ENCODE results near the gene PTPN14. TPM values are rescaled to one million over a fixed set of nuclear protein-coding genes. Genes with fewer than 3 reads are reported as not detected.
"Not testable (repeated sequence)": the region's sequence is repeated elsewhere in the genome, so short reads cannot be mapped to it uniquely, and the experiment has no call there.

PTPN14 gene
- polyA plus RNA-seq, 4 donors, result 34.1 to 39.7 (median 37.5) TPM

DNA sequence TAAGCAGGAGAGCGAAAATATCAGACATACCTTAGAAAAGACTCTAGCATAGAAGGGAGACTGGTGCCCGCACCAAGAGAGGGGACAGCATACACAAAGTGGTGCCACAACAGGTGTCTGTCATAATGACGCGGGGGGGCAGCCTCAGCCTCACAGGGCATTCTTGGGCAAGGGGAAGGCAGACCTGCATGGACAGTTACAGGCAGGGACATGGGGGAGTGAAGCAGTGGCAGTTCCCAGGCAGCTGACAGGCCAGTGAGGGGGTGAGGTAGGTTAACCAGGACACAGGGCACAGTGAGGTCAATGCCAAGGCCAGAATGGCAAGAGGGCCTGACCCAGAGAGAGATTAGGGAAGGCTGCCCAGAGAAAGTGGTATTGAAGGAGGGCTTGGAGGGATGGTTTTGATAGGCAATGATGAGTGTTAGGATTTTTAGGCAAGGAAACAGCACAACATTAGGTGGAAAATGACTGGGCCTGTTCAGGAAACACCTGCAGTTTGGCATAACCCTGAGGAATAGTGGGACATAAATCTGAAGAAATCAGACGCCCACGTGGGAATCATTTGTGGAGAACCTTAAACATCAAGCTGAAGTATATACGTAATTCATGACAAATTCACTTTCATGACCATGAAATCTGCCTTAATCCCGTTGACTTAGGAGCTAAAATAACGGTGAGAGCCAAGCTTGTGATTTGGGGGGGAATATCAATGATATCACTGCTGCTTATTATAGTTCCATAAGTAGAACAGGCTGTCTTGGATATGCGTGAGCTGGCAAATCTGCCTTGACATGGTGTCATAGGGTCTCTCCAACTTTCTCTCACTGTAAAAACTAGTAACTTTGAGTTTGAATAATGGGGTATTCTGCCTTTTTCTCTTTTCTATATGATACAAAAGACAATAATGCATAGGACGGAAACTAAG, 8.9 kb downstream of the PTPN14 start:
- no peak for DNase-seq (ENCODE audit: low read depth in 4 of 4, low spot score in 3 of 4)

DNA sequence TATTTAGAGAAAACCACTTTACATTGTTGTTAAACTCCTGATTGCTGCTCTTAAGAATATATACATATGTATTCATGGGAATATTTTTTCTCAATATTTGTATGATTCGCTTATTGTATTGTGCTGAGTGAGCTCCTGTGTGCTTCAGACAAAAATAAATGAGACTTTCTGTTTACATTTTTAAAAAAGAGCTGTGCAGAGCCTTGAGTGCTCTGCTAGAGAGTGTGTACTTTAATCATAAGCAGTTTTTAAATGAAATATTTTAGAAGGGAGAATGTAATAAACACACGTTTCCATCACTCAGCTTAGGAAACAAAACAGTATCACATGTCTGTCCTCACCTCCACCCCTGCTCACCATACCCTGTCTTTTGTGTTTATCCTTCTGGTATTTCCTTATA, 9.7 kb downstream of the PTPN14 start:
- no peak for DNase-seq (ENCODE audit: low read depth in 4 of 4, low spot score in 3 of 4)

DNA sequence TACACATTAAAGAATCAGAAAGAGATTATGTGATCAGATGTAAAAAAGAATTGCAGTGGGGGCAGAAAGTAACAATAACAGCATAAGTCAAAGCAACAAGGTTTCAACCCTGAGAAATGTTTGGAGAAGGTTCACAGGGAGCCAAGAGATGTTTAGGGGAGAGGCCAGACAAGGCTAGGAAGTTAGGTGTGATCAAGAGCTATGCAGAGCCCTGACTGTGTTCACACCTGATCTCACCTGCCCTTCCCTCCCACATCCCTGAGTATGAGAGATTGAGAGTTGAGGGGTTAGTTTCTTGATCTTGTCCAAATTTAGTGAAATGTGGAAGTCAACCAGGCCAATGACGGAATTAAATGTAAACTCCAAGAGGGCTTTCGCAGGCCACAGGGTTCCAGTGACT, 10.2 kb downstream of the PTPN14 start:
- no peak for DNase-seq (ENCODE audit: low read depth in 4 of 4, low spot score in 3 of 4)

DNA sequence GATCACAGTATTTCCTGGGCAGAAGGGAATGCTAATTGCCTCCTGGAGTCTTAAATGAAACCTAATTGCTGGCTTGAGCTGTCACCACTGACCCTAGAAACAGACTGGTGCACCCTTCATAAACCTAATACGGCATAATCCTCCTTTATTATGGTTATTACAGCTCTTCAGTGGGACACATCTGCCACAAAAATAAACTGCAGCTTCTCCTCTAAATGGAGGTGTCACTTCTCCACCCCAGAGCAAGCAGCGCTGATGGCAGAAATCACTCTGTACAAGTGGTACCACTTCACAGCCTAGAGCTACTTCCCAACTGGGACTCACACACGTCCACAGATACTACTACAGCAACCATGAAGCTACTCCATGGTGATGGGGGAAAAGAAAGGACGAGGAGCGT, 11.1 kb downstream of the PTPN14 start:
- no peak for DNase-seq (ENCODE audit: low read depth in 4 of 4, low spot score in 3 of 4)

DNA sequence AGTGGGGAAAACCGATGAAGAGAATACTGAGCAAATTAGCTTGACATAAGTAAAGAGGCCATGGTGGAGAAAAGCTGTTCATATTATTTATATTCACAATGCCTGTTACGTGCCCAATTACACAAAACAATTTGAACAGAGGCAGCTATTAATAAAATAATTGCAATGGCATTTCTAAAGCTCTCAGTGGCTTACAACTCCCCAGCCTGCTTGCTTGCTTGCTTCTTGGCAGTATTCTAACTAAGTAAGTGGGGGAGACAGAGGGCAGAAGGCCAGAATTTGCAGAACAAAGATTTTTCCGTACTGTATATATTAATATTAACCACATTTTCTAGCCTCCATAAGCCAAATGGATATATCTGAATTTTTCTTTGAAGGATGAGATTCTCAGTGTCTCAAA, 12.9 kb downstream of the PTPN14 start:
- no peak for DNase-seq (ENCODE audit: low read depth in 4 of 4, low spot score in 3 of 4)

DNA sequence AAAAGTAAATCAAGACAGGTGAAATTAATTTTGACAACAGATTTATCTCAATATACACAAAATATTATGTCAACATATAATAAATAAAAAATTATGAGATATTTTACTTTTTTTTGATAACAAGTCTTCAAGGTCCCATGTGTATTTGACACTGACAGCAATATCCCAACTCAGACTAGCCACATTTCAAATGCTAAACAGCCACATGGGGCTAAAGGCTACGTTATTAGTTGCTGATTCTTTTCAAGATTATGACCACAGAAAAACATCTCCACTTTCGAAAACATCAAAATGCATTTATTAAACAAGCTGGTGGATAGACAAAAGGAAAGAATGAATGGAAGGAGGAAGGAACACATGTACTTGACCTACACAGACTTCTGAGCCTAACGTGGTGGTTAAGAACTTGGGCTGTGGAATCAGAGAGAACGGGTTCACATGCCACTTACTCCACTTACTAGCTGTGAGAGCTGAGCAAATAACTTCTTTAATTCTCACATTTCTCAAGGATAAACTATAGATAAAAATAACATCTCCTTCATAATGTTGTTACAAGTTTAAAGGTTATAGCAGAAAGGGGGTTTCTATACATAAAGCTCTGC, 13.4 kb downstream of the PTPN14 start:
- DNase-seq (ENCODE audit: low read depth in 4 of 4, low spot score in 3 of 4), result no peak

DNA sequence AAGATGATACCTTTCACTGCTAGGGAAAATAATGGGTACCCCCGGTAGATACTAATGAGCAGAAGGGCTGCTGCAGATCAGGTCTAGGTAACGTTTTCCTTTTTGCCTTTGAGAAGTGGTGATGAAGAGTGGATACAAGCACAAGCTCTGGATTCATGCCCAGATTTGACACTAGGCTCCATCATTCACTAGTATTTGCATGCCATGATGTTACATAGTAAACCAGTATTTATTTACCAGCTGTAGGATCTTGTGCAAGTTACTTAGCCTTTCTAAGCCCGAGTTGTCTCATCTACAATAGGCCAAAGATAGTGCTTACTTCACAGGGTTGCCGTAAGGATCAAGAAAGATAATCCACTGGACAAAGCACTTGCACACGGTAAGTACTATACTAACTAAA, 14.2 kb downstream of the PTPN14 start:
- no peak for DNase-seq (ENCODE audit: low read depth in 4 of 4, low spot score in 3 of 4)

DNA sequence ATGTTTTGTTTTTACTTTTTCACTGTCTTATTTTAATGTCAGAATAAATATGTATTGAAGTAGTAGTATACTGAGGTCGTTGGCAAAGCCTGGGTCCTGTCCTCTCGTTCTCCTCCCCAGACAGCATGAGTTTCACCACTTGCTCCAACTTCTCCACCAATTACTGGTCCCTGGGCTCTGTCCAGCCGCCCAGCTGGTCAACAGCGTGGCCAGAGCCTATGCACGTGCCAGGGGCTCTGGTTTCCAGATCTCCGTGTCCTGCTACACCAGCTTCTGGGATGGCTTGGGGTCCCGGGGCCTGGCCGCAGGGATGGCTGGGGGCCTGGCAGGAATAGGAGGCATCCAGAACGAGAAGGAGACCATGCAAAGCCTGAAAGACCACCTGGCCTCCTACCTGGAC, 19.3 kb downstream of the PTPN14 start:
- DNase-seq (ENCODE audit: low read depth in 4 of 4, low spot score in 3 of 4), result no peak

DNA sequence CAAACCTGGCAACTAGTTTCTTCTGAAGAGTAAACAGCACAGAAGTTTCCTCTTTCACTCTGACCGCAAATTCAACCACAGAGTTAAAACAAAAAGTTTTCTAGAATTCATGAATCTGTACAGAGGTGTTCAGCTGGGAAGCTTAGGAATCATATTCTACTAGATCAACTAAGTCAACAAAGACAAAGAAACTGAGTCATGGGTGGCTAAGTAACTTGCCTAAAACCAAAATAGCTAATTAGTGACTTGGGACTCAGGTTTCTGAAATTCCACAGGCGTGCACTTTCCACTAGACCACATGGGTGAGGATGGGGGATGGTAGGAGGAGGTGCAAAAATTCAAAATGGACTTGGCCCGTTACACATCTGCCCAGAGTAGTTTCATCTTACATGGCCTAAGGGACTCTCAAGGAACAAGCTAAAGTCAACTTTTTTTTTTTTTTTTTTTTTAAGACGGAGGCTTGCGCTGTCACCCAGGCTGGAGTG, 25.8 kb downstream of the PTPN14 start:
- no peak for DNase-seq (ENCODE audit: low read depth in 4 of 4, low spot score in 3 of 4)

DNA sequence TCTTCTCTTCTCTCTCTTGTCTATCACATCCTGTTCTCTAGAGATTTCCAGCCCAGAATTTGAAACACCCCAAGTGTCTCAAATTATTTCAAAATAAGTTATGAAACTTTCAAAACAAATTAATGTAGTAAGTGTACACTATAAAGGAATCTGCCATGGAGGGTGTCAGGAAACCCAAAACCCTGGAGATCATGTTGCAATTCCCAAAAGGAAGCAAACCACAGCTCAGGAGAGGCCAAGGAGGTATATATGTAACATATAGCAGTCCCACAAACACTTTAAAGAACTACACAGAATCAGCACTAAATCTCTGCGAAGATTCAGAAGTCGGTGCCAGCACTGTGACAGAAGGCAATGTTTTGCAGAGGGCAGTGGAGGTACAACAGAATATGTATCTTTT, 26.6 kb downstream of the PTPN14 start:
- DNase-seq (ENCODE audit: low read depth in 4 of 4, low spot score in 3 of 4), result no peak

DNA sequence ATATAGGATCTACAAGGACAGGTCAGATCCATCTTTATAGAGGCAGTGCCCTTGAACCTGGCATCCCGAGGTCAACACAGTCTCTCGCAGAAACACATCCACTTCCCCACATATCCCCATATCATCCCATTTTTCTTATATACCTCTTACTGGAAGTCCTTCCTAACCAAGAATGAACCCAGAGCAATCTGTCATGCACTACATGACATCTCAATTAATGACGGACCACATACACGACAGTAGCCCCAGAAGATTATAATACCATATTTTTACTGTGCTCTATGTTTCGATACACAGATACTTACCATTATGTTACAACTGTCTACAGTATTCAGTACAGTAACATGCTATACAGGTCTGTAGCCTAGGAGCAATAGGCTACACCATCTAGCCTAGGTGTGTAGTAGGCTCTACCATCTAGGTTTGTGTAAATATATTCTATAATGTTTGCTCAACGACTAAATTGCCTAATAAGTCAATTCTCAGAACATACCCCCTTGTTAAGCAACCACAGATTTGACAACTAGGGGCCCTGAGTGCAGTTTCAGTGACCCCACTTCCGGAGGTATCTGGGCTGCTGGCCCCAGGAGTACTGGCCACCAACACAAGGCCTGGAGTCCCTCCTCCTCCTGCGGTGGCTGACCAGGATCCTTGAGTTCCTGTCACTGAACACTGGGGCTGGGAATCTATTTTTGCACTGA, 28.1 kb downstream of the PTPN14 start:
- DNase-seq (ENCODE audit: low read depth in 4 of 4, low spot score in 3 of 4), result no peak

DNA sequence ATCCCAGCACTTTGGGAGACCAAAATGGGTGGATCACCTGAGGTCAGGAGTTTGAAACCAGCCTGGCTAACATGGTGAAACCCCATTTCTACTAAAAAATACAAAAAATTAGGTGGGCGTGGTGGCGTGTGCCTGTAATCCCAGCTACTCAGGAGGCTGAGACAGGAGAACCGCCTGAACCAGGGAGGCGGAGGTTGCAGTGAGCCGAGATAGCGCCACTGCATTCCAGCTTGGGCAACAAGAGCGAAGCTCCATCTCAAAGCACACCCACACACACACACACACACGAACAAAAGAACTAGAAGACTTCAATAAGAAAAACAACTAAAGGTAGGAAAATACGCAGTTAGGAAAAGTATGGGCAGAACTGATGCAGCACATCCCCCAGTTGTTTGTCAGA, 29.9 kb downstream of the PTPN14 start:
- DNase-seq (ENCODE audit: low read depth in 4 of 4, low spot score in 3 of 4), result not testable (repeated sequence)

DNA sequence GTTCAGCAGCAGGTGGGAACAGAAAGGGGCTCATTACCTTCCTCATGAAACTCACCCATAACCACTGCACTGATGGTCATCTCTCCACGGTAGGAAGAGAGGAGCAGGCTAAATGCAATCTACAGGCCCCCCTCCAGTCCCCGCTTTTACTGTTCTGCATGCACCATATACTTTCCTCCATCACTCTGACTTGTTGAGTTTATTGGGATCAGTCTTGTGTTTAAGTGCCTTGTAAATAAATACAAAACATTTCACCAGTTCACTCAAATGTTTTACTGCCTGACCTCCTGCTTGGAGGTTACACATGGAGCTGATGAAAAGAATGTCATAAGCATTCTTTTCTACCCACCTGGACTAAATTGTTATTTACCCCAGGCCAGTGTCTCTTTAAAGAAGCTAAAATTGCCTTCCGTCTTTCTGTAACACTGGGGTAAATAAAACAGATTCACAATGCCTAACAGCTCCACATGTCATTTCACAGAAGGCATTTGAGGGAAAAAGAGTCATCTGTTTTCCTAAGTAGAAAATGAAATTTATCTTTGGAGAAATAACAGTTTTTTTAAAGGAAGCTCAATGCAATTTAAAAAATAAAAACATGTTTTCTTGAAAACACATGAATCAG, 30.7 kb downstream of the PTPN14 start:
- no peak for DNase-seq (ENCODE audit: low read depth in 4 of 4, low spot score in 3 of 4)

DNA sequence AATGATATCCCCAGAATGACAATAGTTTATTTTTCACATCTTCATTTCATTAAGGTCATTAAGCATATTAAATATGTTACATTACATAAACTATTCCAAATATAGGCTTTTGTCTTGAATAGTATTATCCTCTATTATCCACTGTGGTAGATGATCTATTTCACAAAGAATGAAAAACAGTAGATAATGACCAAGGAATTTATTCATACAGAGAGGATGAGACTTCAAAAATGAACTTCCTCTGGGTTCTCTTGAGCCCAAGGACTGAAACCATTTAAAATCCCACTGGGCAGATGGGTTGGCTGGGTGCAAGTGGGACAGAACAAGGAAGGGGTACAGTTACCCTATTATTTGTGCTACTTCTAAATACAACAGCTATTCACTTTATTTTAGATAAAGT, 33.0 kb downstream of the PTPN14 start:
- DNase-seq (ENCODE audit: low read depth in 4 of 4, low spot score in 3 of 4), result no peak

DNA sequence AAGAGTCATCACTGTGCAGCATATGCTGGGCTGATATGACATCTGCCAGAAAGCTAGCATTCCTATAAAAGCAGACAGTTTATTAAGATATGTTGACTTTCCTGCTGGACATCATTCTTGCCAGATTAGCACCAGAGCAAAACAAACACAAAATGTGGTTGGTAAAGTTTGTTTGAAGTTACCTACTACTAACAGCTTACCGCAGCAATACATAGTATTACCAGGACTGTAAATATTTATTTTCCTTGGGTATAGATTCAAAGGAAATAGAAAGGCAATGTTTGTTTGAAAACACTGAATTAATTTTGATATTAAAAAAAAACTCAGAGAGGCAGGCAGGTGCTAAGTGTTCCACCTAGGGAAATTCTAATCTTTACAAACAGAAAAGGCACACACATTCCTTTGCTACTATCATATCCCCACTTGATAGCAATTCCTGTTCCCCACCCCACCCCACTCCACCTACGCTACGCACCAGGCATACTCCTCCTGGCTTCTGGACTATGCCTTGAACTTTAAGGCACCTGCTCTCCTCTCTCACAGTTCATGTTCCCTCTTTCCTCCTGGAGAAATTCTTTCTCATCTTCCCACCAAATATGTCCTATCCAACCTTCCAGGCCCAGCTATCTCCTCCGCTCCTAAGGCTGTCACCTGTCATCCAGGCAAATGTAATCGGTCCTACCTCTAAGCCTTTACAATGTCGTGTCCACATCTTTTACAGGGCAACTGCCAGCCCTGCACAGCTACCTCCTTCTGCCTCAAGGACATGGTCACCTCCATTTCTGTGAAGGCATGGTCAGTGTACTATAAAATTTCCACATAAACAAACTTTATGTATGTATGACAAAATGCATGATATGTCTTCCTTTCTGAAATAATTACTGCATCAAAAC, 34.7 kb downstream of the PTPN14 start:
- DNase-seq (ENCODE audit: low read depth in 4 of 4, low spot score in 3 of 4), result no peak

DNA sequence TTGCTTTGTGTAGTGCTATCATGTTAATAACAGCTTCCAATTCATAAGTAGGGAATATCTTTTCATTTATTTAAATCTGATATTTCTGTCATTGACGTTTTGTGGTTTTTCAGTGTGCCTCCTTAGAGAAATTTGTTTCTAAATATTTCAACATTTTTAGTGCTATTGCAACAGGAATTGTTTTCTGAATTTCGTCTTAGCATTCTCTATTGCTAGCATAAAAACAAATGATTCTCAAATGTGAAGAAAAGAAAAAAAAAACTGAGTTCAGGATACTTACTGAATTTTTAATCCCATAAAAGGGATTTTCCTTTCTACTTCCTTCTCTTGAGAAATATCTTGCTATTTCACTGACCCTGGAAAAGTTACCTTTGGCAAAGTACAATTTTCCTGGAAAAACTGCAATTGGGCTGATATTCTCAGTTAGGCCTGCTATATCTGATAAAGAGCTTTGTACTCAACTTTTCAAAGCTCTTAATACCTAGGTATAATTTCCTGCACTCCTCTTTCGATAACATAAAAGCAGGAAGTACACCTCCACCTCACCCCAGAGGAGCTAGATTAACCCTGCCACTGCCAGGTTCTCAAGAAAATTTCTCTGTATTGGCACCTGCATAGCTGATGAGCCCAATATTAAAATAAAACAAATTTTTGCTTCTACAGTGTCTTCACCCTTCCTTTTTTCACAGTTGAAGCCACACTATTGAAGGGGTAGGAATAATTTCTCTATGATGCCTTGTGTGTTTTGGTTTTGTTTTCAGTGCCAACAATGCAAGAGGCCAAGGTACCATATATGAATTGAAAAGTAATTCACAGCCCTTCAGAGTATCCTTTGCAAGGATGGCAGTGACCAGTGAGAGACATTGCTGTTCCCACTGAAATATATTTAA, 35.6 kb downstream of the PTPN14 start:
- no peak for DNase-seq (ENCODE audit: low read depth in 4 of 4, low spot score in 3 of 4)

DNA sequence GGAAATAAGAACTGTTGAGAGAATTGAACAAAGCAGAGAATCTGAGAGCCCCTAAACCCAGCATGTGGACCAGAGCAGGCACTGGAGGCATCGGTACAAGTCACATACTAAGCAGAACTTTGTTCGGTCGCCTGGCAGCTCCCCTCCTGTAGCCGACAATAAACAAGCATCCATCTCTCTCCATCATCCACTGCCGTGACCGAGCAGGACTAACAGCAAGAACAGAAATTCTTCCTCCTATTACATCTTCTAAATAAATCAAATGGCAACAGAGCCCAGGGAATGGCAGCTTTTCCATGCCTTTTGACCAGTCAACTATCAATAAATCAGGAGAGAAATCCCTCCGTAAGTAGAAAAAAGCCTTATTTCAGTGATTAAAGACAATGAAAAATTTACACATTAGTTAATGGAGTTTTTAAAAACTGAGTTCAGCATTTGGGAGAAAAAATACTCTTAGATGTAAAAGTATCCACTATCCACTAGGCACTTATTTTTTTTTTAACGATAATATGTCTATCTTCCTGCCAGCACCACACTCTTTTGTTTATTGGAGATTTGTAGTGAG, 36.5 kb downstream of the PTPN14 start:
- DNase-seq (ENCODE audit: low read depth in 4 of 4, low spot score in 3 of 4), result no peak

DNA sequence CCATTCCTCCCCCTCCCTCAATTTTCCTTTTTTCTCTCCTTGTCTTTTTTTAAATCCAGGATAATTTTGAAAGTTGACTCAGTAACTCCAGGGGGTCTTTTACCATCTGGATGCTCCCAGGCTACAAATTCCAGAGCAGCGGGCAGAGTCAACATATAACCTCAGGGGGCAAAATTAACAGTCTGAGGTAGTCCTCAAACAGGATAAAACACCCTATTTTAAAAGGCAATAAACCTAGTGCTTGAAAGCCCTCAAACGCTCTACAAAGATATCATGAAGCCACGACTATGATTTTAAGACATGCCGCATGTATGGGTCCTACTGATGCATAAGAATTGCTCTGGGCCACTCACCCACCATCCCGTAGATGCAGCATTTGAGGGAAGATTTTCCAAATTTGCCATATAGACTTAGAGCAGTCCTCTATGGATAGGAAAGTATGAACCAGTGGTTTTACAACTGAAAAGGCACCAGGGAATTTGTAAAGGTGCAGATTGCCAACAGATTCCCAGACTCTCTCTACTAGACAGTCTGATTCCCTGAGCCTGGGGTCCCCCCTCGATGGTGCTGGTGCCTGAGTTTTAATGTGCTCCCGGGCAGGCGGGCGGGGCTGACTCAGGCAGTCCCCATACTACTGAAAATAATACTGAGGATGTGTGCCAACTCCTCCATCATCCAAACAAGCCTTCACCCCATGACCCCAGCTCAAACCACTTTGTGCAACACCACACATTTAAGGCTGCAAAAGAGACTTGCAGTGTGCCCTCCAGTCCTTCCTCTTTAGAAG, 37.2 kb downstream of the PTPN14 start:
- no peak for DNase-seq (ENCODE audit: low read depth in 4 of 4, low spot score in 3 of 4)
